NCI-H146 (cell line): ENCODE measurements around the gene HOXD13.

Experiments used
- DNase-seq: peaks from one replicate; lab custom pipeline; 2025; lab: John Stamatoyannopoulos, UW

HOXD13 gene

GRCh38 chr2:176093145-176093897 lies 800 bp downstream of the HOXD13 start:
- DNase-seq, result peak; percentile 55

- no peak for DNase-seq
These were observed 1.4 kb downstream of the HOXD13 start for GRCh38 chr2:176093898-176094249.

- DNase-seq, result peak; percentile 4
These were observed 1.8 kb downstream of the HOXD13 start for GRCh38 chr2:176094349-176094748.

GRCh38 chr2:176095421-176095820 lies 2.9 kb downstream of the HOXD13 start:
- no peak for DNase-seq

GRCh38 chr2:176096243-176096985 lies 3.9 kb downstream of the HOXD13 start:
- no peak for DNase-seq

- DNase-seq, result peak; percentile 82
These were observed 4.7 kb downstream of the HOXD13 start for GRCh38 chr2:176096986-176097819.

GRCh38 chr2:176097820-176098365 lies 5.4 kb downstream of the HOXD13 start:
- DNase-seq, result no peak

GRCh38 chr2:176098366-176099158 lies 6.0 kb downstream of the HOXD13 start:
- peak; percentile 79 for DNase-seq

- no peak for DNase-seq
These were observed 6.7 kb downstream of the HOXD13 start for GRCh38 chr2:176099159-176099727.

- DNase-seq, result no peak
These were observed 7.4 kb downstream of the HOXD13 start, which contains the start of gene HOXD12 for GRCh38 chr2:176099728-176100546. Gene HOXD12, plus strand, starts transcription at chr2:176099795. Its CDS starts 7 bp downstream, at chr2:176099802.

GRCh38 chr2:176100547-176101140 lies 8.1 kb downstream of the HOXD13 start:
- no peak for DNase-seq

GRCh38 chr2:176101216-176101830 lies 8.8 kb downstream of the HOXD13 start:
- DNase-seq, result no peak

GRCh38 chr2:176101842-176102241 lies 9.3 kb downstream of the HOXD13 start:
- no peak for DNase-seq

- no peak for DNase-seq
These were observed 9.9 kb downstream of the HOXD13 start for GRCh38 chr2:176102309-176102866.

- no peak for DNase-seq
These were observed 10.7 kb downstream of the HOXD13 start for GRCh38 chr2:176103194-176103593.

- no peak for DNase-seq
These were observed 11.3 kb downstream of the HOXD13 start for GRCh38 chr2:176103742-176104315.

GRCh38 chr2:176104316-176105077 lies 12.0 kb downstream of the HOXD13 start:
- peak; percentile 26 for DNase-seq
